Omental fat pad (tissue), 4 donors: ENCODE results near the gene ARHGEF16. TPM values are rescaled to one million over a fixed set of nuclear protein-coding genes. Genes with fewer than 3 reads are reported as not detected.

ENCODE experiments used
- ATAC-seq: fragments of 150-250 bp; one replicate; pipeline ENCODE4 v1.9.1; 2016; ENCODE audit warnings: mild to moderate bottlenecking, moderate library complexity; ENCODE audit not compliant: low FRiP score
- DNase-seq: peaks from one replicate; pipeline ENCODE4 v3.0.0-alpha.2; 2019; ENCODE audit warnings: low spot score
- total RNA-seq, 4 donors: library from RNA; depleted of rRNA; stranded (reverse); fragments of >200 nt; gene quantifications; one replicate each; pipeline ENCODE4 v1.1.0, GENCODE V29; 2016
- TF ChIP-seq, protein P1 (sequence below), 3 donors: fragments of 450-650 bp; IDR thresholded peaks; one replicate each; pipeline ENCODE4 v1.5.1; 2016 to 2017; ENCODE audit warnings: antibody characterized with exemption in 3 of 3, mild to moderate bottlenecking in 3 of 3, moderate library complexity in 2 of 3

ARHGEF16 gene
- total RNA-seq, 4 donors from 2014 or later = 0.36 to 3.2 (median 1.9) TPM

DNA sequence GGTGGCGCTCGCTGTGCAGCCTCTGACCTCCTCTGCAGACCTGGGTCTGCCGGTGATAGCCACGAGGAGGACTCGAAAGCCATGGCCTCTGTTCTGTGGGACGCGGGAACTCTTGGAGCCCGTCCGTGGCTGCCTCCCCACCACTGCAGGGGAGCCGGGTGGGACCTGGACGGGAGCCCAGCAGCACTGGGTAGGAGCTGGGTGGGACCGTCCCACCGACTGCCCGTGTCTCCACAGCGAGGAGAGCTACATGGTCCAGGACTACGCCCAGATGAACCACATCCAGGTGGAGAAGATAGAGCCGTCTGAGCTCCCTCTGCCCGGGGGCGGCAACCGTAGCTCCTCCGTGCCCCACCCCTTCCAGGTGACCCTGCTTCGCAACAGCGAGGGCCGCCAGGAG, 23.7 kb downstream of the ARHGEF16 start:
- no peak for ATAC-seq
- DNase-seq = no peak
- TF ChIP-seq, protein P1, sequence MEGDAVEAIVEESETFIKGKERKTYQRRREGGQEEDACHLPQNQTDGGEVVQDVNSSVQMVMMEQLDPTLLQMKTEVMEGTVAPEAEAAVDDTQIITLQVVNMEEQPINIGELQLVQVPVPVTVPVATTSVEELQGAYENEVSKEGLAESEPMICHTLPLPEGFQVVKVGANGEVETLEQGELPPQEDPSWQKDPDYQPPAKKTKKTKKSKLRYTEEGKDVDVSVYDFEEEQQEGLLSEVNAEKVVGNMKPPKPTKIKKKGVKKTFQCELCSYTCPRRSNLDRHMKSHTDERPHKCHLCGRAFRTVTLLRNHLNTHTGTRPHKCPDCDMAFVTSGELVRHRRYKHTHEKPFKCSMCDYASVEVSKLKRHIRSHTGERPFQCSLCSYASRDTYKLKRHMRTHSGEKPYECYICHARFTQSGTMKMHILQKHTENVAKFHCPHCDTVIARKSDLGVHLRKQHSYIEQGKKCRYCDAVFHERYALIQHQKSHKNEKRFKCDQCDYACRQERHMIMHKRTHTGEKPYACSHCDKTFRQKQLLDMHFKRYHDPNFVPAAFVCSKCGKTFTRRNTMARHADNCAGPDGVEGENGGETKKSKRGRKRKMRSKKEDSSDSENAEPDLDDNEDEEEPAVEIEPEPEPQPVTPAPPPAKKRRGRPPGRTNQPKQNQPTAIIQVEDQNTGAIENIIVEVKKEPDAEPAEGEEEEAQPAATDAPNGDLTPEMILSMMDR (IDR thresholded peaks at IDR 0.05) = no peak

DNA sequence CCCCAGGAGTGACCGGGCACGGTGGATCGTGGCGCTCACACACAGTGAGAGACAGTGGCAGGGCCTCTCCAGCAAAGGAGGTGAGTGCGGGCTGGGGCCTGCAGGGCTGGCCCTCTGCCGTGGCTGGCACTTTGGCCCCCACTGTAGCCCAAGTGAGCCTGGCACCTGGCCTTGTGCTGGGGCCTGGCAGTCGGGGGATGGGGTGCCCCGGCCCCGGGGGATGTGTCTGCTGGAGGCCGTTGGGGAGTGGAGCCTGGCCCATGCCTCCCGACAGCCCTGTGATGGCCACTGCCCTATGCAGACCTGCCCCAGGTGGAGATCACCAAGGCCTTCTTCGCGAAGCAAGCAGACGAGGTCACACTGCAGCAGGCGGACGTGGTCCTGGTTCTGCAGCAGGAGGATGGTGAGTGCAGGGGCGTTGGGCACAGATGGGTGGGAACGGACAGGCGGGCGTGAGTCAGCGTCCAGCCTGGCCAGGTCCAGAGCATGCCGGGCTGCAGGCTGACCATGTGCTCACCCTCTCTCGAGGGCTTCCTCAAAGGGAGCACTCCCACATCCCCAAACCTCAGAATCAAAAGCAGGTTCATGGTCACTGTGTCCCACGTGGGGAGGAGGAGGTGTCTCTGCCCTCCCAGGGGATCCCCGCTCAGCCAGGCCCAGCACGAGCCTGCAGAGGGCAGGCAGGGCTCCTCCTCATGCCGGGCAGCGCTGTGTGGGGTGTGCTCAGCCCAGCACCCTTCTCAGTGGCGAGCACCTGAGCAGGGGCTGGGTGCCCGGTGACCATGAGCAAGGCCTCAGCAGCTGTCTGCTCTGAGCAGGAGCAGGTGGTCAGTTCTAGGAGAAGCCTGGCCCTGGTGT, 25.3 kb downstream of the ARHGEF16 start:
- ATAC-seq = no peak
- DNase-seq = no peak
- TF ChIP-seq, protein P1 (IDR thresholded peaks at IDR 0.05) = no peak

DNA sequence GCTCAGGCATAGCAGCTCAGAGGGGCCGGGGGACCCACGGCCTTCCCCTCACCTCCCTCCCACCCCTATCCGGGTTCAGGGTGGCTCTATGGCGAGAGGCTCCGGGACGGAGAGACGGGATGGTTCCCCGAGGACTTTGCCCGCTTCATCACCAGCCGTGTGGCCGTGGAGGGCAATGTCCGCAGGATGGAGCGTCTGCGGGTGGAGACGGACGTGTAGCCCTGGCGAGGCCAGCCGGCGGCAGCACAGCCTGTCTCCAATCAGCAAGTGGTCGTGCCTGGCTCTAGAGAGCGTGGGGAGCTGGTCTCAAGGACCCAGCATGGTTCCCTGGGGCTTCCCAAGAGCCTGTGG, 25.9 kb downstream of the ARHGEF16 start:
- DNase-seq (no peak), ATAC-seq (no peak)
- TF ChIP-seq, protein P1 (IDR thresholded peaks at IDR 0.05) = no peak

DNA sequence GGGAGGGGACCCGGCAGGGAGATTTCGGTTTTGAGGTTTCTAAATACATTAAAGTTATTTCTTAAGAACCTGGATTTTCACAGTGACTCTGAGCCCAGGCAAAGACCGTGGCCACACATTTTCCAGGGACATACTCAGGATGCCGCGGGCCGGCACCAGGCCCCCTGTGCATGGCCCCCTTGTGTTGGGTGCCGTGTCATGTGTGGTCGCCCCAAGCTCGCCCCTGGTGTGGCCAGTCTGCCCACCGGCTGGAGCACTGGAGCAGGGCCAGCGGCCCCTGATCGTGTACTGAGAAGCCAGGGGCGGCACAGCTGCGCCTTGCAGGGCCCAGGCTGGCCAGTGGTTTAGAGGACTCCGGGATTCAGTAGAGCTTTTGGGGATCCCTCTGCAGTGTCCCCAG, 26.6 kb downstream of the ARHGEF16 start:
- TF ChIP-seq, protein P1 (IDR thresholded peaks at IDR 0.05) = no peak
- no peak for ATAC-seq
- no peak for DNase-seq

DNA sequence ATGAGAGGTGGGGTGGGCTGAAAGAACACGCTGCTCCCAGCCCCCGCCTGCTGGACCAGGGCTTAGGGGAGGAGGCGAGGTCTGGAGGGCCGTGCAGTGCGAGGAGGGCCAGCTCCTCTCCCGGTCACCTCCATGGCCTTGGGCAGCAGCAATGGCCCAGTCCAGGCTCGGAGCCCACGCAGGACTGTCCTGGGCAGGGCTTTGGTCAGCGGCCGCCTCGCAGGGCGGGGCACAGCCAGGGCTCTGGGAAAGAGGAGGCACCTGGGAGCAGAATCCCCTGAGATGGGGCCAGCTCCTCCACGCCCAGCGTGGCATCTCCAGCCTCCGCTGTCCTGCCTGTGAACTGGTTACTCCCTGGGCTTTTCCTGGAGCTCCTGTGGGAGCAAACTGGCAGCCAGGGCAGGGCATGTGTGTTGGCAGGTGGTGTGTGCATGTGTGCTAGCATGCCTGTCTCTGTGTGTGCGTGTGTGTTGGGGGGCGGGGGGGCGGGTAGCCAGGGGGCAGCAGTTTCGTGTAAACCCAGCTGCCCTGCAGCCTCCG, 27.4 kb downstream of the ARHGEF16 start:
- DNase-seq (no peak), ATAC-seq (no peak)
- TF ChIP-seq, protein P1 (IDR thresholded peaks at IDR 0.05) = no peak

DNA sequence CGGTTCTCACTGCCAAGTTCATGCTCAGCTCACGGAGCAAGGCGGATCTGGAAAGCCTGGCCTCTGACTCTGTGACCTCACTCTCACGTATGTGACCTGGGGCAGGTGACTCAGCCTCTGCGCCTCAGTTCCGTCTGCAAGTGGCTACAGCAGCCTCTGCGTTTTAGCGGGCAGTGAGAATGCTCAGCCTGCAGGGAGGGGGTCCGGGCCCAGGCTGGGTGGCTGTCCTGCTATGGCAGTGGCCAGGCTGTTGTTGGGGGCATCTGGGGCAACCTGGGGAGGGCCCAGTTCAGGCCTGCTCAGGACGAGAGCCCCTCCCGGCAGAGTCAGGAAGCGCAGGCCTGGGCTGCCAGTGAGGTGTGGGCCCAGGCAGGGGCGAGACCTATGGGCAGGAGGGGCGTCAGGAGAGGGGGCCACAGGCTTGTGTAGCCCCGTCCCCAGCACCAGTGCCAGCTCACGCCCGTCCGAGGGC, 27.9 kb downstream of the ARHGEF16 start:
- DNase-seq (no peak), ATAC-seq (no peak)
- TF ChIP-seq, protein P1 (IDR thresholded peaks at IDR 0.05) = no peak

DNA sequence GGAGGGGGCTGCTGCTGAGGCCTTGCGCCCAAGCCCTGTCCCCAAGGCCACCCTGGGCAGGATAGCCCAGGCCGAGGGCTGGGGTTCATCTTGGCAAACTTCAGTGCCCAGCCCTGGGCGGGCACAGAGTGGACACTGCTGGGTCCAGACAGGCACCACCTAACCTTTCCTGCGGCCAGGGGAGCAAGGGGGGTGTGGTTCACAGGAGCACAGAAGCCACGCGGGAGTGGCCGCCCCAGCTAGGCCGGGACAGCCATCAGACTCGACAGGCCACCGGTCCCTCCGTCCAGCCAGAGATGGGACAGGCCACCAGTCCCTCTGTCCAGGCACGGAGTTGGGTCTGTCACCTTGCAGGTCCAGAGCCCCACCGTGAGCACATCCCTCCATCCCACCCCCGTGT, 28.9 kb downstream of the ARHGEF16 start:
- no peak for ATAC-seq
- TF ChIP-seq, protein P1 (IDR thresholded peaks at IDR 0.05) = no peak
- DNase-seq = no peak
